Fibroblast of skin of scalp (primary cell): ENCODE results near the gene CTAGE8. TPM values are rescaled to one million over a fixed set of nuclear protein-coding genes. Genes with fewer than 3 reads are reported as not detected.
"Not testable (repeated sequence)": the region's sequence is repeated elsewhere in the genome, so short reads cannot be mapped to it uniquely, and the experiment has no call there.

Experiments
- DNase-seq: peaks from one replicate; pipeline ENCODE4 v3.0.0-alpha.2; 2013
- polyA plus RNA-seq, 2 experiments: library from polyadenylated mRNA; unstranded; fragments of 120-200 nt; gene quantifications; one replicate each; pipeline ENCODE4 v1.2.1, GENCODE V29; 2013; ENCODE audit not compliant: insufficient read length in 2 of 2

The CTAGE8 gene, protein sequence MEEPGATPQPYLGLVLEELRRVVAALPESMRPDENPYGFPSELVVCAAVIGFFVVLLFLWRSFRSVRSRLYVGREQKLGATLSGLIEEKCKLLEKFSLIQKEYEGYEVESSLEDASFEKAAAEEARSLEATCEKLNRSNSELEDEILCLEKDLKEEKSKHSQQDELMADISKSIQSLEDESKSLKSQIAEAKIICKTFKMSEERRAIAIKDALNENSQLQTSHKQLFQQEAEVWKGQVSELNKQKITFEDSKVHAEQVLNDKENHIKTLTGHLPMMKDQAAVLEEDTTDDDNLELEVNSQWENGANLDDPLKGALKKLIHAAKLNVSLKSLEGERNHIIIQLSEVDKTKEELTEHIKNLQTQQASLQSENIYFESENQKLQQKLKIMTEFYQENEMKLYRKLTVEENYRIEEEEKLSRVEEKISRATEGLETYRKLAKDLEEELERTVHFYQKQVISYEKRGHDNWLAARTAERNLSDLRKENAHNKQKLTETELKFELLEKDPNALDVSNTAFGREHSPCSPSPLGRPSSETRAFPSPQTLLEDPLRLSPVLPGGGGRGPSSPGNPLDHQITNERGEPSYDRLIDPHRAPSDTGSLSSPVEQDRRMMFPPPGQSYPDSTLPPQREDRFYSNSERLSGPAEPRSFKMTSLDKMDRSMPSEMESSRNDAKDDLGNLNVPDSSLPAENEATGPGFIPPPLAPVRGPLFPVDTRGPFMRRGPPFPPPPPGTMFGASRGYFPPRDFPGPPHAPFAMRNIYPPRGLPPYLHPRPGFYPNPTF
- 0.81 TPM for polyA plus RNA-seq (2013, experiment 1 of 2; ENCODE audit: insufficient read length)
- polyA plus RNA-seq (2013, experiment 2 of 2; ENCODE audit: insufficient read length): 0.27 TPM

DNA sequence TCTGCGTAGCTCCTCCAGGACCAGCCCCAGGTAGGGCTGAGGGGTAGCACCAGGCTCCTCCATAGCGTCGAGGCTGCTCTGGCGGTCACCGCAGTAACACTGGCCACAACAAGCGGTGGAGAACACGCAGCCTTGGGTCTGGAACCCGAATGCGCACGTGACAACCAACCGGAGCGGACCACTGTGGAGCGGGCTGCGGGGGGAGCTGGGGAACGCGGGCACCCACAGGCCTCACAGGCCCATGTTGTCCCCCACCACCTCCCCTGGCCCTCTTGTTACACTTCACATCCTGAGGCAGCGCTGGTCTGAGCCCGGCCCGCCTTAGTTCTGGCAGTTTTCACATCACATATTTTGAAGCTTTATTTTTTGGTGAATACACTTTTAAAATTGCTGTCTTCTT lies at the start of gene CTAGE8:
CTAGE8 (minus strand) TSS at position 101 of the 400 bp plus-strand sequence; CDS start at position 63, 38 bp downstream.
- DNase-seq: not testable (repeated sequence)

DNA sequence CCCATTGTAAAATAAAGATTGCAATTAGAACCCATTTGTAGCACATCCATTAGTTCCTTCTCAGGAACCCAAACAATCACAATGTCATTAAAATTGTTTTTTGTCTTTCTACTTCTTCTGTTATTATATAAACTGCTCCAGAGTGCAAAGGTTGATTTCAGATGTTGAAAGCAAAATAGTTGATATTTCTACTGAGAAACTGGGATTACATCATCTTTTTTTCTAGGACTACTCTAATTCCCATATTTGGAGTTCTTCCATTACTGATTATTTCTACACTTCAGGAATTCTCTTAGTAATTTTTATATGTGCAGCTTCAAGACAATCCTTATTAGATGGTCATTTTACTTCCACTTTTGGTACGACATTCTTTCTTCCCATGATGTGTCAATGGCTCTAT lies 48.4 kb upstream of the CTAGE8 start:
- DNase-seq: not testable (repeated sequence)

DNA sequence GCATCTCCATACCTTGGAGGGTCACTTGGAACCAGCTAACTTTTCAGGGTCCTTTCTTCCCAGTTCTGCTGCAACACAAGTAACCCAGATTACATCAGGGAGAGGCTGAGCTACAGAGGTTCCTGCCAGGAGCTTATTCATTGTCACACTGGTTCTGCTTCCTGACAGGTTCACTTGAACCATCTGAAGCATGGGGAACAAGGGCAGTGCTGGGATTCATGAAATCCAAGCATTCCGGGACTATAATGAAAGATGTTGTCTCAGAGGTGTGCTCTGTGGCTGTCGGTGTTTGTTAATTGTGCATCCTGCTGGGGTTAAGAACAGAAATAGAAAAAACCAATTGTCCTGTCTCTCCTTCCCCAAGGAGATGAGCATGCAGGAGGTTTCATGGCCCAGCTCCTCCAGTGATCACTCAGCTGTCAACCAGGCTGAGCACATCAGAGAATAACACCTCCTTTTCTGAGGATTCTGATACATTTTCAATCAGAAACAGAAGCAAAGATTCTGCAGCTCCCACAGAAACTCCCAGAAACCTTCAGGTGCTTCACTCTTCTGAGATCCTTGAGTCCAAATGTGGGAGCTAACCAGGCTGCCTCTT lies 42.9 kb upstream of the CTAGE8 start, which contains the start of gene OR2A1:
OR2A1 (plus strand) TSS at position 548 of the 598 bp plus-strand sequence. CDS start 5,706 bp downstream, outside the sequence.
- not testable (repeated sequence) for DNase-seq

DNA sequence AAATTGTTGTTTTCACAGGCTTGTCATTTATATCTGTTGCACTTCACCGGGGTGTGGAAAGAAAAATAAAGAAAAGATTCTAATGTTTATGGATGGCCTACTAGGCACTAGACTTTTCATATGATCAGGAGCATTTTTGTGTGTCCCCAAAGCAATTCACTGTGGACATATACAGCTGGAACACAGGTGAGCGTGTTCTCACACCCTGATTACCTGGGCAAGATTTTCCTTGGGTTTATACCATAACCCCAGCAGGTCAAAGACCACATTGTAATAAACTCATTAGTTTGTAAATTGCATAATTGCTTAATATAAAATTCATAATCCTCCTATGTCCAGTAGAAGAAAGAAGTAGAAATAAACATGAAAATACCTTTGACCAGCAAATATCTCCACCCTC lies 42.1 kb upstream of the CTAGE8 start:
- not testable (repeated sequence) for DNase-seq

DNA sequence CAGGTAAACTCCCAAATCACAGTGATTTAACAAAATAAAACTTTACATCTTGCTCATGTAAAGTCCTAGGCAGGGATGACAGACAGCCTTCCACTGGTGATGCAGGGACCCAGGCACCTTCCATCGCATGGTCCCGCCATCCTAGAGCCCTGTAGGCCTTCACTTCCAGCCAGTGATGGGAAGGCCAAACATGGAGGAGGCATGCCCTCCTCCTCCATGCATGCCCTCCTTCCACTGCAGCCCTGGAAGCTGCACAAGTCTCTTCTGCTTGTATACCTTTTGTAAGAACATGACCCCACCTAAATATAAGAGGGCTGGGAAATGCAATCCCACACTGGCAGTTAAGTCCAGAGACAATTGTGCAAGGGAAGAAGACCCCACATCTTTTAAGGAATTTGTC lies 40.6 kb upstream of the CTAGE8 start:
- not testable (repeated sequence) for DNase-seq

DNA sequence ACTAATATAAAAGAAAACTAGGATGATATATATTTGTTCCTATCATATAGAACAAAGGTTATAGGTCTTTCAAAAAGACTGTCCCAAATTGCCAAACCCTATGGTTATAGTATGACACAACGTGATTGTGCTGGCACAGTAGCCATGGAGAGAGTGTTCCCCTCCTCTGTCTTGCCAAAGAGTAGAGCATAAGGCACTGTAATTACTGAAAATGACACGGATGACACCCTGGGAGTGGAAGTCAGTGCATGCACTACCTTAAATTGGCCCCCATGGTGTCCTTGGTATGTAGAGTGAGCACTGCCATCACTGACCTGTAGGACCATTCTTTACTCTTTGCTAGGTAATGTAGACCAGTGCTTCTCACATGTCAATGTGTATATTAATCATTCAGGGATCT lies 36.1 kb upstream of the CTAGE8 start:
- not testable (repeated sequence) for DNase-seq

DNA sequence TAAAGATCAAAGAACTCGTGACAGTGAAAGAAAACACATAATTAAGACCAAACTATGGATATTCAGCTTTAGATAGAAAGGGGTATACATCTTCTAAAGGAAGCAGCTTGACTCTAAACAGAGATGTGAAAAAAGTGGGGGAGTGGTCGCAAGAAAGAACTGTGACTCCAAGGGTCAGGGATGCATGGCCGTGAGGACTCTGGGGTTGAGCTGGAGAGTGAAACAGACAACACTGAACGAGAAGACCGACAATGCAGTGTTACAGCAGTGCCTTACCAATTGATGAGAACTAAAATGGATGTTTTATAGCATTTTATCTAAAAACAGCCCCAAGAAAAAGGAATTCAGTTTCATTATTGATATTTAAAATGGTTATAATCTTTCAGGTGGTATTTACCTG lies 34.5 kb upstream of the CTAGE8 start:
- DNase-seq: not testable (repeated sequence)

DNA sequence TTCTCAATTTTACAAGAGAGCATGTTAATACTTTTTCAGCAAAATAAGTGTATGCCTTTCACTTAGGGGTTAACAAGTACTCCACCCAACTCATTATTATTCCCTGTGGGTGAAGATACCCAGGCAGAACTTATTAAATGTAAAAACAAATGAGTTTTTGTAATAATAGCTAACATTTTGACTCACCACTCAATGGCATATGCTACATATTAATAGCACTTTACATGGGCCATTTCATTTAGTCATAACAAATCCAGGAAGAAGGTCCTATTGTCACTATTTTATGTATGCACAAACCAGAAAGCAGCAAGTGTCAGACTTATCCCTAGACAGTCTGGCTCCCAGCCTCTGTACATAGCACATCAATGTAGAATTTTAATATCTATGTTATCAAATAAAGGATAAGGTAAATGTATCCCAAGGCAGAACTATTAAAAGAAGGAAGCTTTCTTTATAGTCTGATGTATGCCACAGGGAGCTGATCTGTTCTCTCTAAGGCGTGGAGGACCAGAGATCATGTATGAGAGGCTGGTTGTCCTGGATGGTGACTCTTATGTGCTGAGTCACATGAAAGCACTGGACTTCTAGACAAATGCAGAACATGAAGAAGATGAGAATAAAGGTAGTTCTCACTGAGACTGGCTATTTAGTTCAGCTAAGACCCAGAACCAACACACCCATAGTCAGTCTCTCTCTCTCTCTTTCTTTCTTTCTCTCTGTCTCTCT lies 33.7 kb upstream of the CTAGE8 start:
- DNase-seq: not testable (repeated sequence)

DNA sequence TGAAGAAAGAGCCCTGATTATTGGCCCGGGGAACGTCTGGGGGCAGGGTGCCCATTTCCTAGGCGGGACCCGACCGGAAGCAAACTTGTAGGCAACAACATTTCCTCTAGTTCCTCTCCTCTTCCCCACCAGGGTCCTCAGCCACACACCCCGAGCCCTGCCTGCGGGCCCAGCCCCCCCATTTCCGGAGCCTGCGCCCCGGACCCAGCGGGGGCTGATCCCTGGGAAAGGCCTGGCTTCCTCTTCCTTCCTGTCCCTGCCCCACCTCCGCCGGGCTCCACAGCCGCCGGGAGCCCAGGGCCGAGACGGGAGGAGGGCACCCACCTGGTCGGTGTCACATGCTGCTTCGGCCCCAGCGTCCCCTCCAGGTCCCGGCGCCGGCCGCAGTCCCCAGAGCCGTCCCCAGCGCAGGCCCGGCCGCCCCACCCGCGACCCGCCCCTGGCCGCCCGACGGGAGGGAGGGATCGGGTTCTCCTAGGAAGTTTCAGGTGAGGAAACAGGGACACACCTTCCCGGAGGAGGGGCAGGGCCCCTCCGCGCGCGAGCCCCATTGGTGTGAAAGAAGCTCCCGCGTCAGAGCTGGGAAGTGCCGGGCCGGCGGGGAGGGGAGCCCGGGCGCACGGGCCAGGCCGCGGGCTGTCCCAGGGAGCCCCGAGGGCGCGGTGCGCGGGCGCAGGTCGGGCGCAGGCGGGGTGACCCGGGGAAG lies 24.9 kb upstream of the CTAGE8 start:
- not testable (repeated sequence) for DNase-seq

DNA sequence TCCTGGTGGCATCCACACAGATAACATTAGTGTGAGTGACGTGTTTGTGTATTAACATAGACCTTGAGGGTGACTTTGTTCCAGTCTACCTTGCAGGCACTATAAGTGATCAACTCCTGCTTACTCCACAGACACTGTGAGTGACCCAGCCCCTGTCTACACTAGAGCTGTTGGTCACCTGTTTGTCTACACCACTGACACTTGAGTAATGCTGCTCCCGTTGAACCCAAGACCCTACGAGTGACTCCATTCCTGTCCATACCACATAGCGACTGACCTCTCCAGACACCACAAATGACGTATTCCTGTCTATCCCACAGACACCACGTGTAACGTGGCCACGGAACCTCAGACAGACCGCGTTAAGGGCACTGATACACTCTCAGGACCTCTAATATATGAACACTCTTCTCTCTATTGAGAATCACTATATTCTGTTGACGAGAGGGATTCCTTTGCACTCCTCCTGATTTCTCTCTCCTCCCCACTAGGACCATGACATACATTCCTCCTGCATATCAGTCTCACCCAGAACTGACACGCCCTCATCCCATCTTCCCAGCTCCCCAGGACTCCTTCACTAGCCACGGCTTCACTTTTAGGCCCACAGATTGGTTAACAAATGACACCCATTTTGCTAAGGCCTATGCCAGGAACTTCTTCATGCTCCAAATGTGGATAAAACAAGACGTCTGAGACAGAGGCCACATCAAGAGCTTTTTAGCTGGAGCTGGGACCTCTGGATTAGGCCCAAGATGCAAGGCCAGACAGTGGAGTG lies 23.5 kb upstream of the CTAGE8 start:
- not testable (repeated sequence) for DNase-seq

DNA sequence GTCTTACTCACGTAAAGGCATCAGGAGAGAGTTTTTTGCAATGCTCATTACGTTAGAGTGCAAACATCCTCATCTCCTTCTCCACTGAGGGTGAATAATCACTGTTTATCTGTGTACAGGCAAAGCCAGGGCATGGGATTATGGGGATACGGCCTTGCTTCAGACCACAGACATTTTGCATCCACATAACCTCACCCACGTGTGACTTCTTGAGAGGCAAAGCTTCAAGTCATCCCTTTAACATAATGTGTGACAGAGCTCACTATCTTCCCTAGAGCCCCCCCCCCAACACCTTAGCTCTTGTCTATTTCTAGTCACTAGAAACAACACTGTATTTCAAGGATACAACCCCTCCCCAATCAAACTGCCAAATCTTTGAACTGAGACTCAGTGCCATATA lies 22.5 kb upstream of the CTAGE8 start:
- DNase-seq: not testable (repeated sequence)

DNA sequence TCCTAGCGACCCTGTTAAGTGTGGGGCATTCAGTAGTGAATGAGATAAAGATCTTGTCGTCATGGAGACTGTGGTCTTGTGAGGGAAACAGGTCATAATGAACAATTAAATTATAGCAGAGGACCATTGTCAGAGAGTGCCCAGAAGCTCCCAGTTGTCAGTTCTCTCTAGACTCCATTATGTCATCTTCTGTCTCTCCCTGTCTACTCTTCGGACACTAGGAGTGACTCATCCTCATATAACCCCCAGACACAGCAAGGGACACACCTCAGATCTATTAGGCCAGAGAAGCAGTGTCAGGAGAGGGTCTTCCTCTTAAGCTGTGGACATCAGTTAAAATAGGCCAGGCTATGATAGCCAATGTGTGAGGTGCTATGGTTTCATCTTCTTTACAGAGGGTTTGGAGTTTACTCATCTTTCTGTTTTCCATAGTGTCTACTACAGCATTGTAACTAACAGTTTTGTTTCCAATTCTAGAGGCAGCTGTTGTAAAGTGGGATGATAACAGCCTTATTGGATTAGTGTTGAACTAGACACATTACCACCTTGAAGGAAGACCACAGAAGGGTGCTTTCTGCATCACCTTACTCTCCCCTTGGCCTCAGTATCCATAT lies 18.2 kb upstream of the CTAGE8 start:
- DNase-seq: not testable (repeated sequence)

DNA sequence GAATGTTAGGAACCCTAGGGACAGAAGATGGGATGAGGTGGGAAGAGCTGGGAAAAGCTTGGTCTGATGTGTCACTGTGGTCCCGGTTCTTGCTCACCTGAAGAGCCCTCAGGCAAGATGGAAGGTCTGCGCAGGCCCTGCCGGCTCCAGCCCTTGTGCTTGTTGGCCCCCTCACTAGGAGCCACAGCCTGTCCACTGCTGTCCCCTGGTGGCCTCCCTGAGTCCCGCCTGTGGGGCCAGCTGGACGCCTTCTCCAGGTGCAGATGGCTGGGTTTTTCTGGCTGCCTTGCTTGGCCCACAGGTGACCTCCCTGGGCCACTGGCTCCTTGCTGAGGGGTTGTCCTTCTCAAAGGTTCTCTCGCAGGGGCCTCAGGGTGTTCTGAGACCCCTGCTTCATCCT lies 14.6 kb upstream of the CTAGE8 start:
- DNase-seq: not testable (repeated sequence)

DNA sequence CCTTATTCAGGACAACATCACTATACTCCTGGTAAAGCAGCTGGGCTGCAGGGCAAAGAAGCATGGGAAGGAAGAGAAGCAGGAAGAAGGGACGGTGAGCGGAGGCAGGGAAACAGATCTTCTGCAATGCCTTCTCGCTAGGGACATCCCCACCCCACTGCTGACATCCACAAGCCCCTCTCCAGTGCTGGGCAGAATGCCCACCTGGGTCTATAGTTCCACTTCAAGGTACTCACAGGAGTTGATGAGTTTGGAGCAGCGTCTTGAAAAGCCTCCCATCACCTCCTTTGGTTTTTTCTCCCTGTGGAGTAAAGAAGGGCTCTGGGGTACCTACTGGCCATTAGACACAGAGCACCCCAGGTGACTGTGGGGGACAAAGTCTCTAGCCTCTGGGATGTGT lies 13.4 kb upstream of the CTAGE8 start:
- not testable (repeated sequence) for DNase-seq

DNA sequence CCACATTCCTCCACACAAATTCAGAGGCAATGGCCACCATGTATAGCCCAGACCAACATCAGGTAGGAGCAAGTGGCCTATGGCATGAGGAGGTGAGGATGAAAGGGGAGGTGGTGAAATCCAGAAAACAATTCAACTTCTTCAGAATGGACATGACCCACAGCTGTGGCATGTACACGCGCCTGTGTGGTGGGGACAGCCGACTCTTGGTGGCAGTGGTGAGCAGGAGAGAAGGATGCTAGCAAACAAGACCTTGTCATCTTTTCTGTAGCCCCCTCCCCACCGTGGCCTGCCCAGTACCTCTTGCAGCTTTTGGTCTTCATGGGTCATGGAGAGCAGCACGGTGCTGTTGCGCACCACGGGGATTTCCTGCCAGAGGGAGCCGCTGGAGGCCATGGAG lies 12.9 kb upstream of the CTAGE8 start:
- not testable (repeated sequence) for DNase-seq

DNA sequence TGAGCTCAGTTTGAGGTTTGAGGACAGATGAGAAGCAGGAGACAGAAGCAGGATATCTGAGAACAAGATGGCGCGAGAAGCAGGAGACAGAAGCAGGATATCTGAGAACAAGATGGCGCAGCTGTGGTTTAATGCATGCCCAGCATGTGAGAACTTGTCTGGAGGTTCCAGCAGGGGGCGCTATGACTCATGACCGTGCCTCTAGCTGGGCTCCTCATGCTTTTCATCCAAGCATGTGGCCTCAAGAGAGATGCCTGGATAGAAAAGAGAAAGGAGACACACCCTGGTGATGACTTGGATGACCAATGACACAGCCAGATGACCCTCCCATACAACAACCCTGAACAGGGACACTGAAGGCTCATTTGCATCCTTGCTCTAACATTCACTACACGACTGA lies 10.9 kb upstream of the CTAGE8 start:
- not testable (repeated sequence) for DNase-seq

DNA sequence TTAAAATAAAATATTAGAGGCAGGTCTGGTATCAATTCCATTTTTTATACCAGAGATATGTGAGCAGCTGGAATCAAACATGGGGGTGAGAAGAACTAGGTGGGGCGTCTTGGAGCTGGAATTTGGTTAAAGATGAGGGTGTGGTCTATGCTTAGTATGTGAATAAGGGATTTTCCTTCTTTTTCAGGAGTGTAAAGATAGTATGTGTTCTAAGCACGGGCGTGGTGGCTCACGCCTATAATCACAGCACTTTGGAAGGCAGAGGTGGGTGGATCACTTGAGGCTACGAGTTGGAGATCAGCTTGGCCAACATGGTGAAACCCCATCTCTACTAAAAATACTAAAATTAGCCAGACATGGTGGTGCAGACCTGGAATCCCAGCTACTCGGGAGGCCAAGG lies 6.2 kb upstream of the CTAGE8 start:
- not testable (repeated sequence) for DNase-seq

DNA sequence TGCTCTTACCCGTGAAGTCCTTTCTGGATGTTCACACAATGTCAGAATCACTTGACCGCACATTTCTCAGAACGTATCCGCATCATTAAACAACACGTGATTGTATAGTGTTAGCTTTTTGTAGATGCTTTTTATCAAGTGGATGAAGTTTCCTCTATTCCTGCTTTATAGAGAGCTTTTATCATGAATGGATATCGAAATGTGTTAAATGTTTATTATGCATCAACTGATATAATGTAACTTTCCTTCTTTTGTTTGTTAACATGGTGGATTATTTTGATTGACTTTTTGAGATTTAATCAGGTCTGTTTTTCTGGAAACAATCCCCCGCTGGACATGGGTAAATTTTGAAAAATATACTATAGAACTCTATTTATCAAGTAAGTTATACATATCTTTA lies 4.4 kb downstream of the CTAGE8 start, which contains the start of gene OR2A7:
OR2A7 (minus strand) TSS at position 101 of the 400 bp plus-strand sequence. CDS start 5,164 bp downstream, outside the sequence.
- not testable (repeated sequence) for DNase-seq

DNA sequence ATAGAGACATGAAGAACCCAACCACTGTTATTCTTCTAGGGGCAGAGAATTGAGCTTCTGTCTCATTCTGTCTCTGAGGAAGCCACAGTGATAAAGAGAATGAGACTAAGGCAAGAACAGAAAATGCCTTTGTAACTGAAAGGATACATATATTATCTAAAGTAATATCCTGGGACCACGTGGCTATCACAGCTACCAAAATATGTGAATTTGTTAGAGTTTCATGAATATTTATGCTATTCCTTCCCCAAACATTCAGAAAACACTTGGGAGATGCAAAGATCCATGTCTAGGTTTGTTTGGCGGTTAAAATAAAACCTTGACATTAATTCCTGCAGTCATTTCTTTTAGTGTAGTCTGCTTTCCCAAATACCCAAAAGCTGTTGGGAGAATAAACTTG lies 7.0 kb downstream of the CTAGE8 start:
- DNase-seq: not testable (repeated sequence)

DNA sequence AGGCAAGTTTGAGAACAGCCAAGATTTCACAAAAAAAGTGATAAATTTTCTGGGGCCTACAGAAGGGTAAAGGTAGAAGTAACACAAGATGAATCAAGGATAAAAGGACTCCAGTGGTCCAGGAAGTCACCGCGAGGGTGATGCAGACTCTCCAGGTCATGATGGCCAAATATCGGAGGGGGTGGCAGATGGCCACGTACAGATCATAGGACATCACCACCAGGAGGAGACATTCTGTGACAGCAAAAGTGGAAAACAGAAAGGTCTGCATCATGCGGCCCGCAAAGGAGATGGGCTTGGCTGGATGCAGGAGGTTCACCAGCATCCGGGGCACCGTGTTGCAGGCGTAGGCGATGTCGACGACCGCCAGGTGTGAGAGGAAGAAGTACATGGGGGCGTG lies 10.0 kb downstream of the CTAGE8 start:
- not testable (repeated sequence) for DNase-seq
